Erythroblast (primary cell): Measurements from ENCODE around the gene ABHD6.

Experiments used
- GATA1 ChIP-seq: IDR thresholded peaks from 2 replicates; pipeline ENCODE4 v1.6.1; 2011; ENCODE audit warnings: low read depth, mild to moderate bottlenecking, control low read depth, low read length, moderate library complexity
- POLR2A ChIP-seq: IDR thresholded peaks from 2 replicates; pipeline ENCODE4 v1.6.1; 2011; ENCODE audit warnings: mild to moderate bottlenecking, low read length

DNA sequence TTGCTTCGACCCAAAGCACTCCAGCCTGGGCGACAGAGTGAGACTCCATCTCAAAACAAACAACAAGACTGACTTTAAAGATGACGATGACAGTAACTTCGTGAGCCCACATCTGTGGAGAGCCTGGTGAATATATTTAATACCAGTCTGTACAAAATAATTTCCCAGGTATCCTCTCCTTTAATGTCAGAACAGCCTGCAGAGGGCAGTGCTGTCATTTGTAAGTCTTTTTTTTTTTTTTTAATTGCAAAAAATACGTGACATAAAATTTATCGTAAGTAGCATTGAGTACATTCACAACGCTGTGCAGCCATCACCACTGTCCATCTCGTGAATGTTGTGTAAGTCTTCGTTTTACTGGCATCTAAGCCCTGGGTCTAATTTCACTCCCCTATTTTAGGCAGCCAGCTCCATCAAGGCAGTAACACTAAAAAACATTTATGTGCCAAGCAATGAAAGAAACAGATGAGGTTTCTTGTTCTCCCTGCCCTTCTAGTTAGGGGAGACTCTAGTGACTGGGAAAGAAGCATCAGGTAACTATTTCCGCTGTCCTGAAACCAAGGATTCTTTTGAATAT is 70.1 kb downstream of the ABHD6 start:
- TF ChIP-seq POLR2A, result no peak
- TF ChIP-seq GATA1, result no peak
